Stimulated activated naive CD8-positive, alpha-beta T cell treated with anti-CD3 and anti-CD28 coated beads, Interleukin-15, Interleukin-2, amounts not matched to agents 100 U/mL and 50 U/mL, for 24 hours (primary cell): ENCODE data around the gene ZHX3.

Experiments used
- ATAC-seq: fragments of 150-1000 bp; cut with Tn5 transposase; one replicate; pipeline ENCODE4 v1.10.0; 2021
- DNase-seq: peaks from one replicate; pipeline ENCODE4 v3.0.0; 2021

Gene ZHX3

GRCh38 chr20:41355192-41355591 is 37.7 kb upstream of the ZHX3 start:
- DNase-seq (no peak), ATAC-seq (no peak)

GRCh38 chr20:41353530-41353929 is 36.0 kb upstream of the ZHX3 start:
- no peak for DNase-seq
- no peak for ATAC-seq

GRCh38 chr20:41352666-41353065 is 35.1 kb upstream of the ZHX3 start:
- DNase-seq = no peak
- ATAC-seq = no peak

- DNase-seq = no peak
- no peak for ATAC-seq
Measured at GRCh38 chr20:41352106-41352505, 34.6 kb upstream of the ZHX3 start.

GRCh38 chr20:41350408-41350962 is 33.0 kb upstream of the ZHX3 start:
- DNase-seq (no peak), ATAC-seq (no peak)

GRCh38 chr20:41349943-41350342 is 32.4 kb upstream of the ZHX3 start:
- ATAC-seq = no peak
- no peak for DNase-seq

- DNase-seq = no peak
- ATAC-seq = no peak
Measured at GRCh38 chr20:41349266-41349665, 31.7 kb upstream of the ZHX3 start.

- no peak for DNase-seq
- ATAC-seq = no peak
Measured at GRCh38 chr20:41348430-41349172, 31.1 kb upstream of the ZHX3 start.

- no peak for ATAC-seq
- DNase-seq = no peak
Measured at GRCh38 chr20:41347523-41348429, 30.2 kb upstream of the ZHX3 start.

GRCh38 chr20:41345729-41346067 is 28.2 kb upstream of the ZHX3 start:
- no peak for ATAC-seq
- no peak for DNase-seq

- ATAC-seq (no peak), DNase-seq (no peak)
Measured at GRCh38 chr20:41344938-41345728, 27.6 kb upstream of the ZHX3 start.

- DNase-seq (no peak), ATAC-seq (no peak)
Measured at GRCh38 chr20:41344477-41344876, 26.9 kb upstream of the ZHX3 start.

- no peak for ATAC-seq
- no peak for DNase-seq
Measured at GRCh38 chr20:41342474-41343464, 25.2 kb upstream of the ZHX3 start.

GRCh38 chr20:41340327-41341055 is 23.0 kb upstream of the ZHX3 start, which contains the start of gene LPIN3:
TSS of gene LPIN3 (plus strand) at chr20:41340821. CDS start at chr20:41345804, 4,983 bp downstream.
- ATAC-seq (peak; percentile 55), DNase-seq (peak; percentile 68)

- peak; percentile 85 for ATAC-seq
- peak; percentile 89 for DNase-seq
Measured at GRCh38 chr20:41339957-41340326, 22.4 kb upstream of the ZHX3 start.

GRCh38 chr20:41336711-41337492 is 19.4 kb upstream of the ZHX3 start:
- no peak for DNase-seq
- no peak for ATAC-seq

GRCh38 chr20:41335591-41335990 is 18.1 kb upstream of the ZHX3 start:
- DNase-seq = no peak
- ATAC-seq = no peak

- no peak for DNase-seq
Measured at GRCh38 chr20:41334443-41335421, 17.2 kb upstream of the ZHX3 start.

More at GRCh38 chr20:41334443-41335421, 17.2 kb upstream of the ZHX3 start:
- ATAC-seq = no peak
